IgD-negative memory B cell (primary cell): ENCODE measurements around the gene SARDH. TPM values are rescaled to one million over a fixed set of nuclear protein-coding genes. Genes with fewer than 3 reads are reported as not detected.

ENCODE experiments used
- H3K27ac Mint-ChIP-seq, 3 donors: one replicate each; pipeline ENCODE4 v1.8.0; 2020 to 2022; ENCODE audit warnings: mild to moderate bottlenecking in 3 of 3, mixed read lengths in 3 of 3, moderate library complexity in 1 of 3
- H3K27me3 Mint-ChIP-seq: one replicate; pipeline ENCODE4 v1.8.0; 2021; ENCODE audit warnings: mixed read lengths
- H3K36me3 Mint-ChIP-seq: one replicate; pipeline ENCODE4 v1.8.0; 2020; ENCODE audit warnings: mild to moderate bottlenecking, mixed read lengths
- H3K4me1 Mint-ChIP-seq, 3 donors: one replicate each; pipeline ENCODE4 v1.8.0; 2020 to 2022; ENCODE audit warnings: mixed read lengths in 3 of 3, mild to moderate bottlenecking in 1 of 3
- H3K4me3 Mint-ChIP-seq, 4 donors: one replicate each; pipeline ENCODE4 v1.8.0; 2020 to 2022; ENCODE audit warnings: mild to moderate bottlenecking in 4 of 4, mixed read lengths in 4 of 4, moderate library complexity in 3 of 4
- H3K9me3 Mint-ChIP-seq, 3 donors: one replicate each; pipeline ENCODE4 v1.8.0; 2020 to 2021; ENCODE audit warnings: mixed read lengths in 3 of 3, mild to moderate bottlenecking in 1 of 3
- polyA plus RNA-seq: library from polyadenylated mRNA; unstranded; fragments of 300-500 nt; fragmentation: Illumina TruSeq; gene quantifications from one replicate; pipeline ENCODE4 v1.2.3, GENCODE V29; 2021

Gene SARDH
- polyA plus RNA-seq = 0.30 TPM

GRCh38 chr9:133737774-133738639 is at the start of gene SARDH:
TSS of gene SARDH (minus strand) at chr9:133738352. CDS start at chr9:133734173, 4,179 bp downstream.
- H3K36me3 Mint-ChIP-seq = no peaks in the 10 kb centered on the region
- peak within 1 kb of the TSS in 1 of 3 donors; percentile 69 for H3K27ac Mint-ChIP-seq
- H3K9me3 Mint-ChIP-seq = no peaks in the 10 kb centered on the region
- H3K4me1 Mint-ChIP-seq = peaks cover 9 to 18% (median 11%) of the 10 kb centered on the region in 3 donors
- peak within 1 kb of the TSS in 3 of 4 donors; percentile 68 to 85 (median 71) for H3K4me3 Mint-ChIP-seq
- H3K27me3 Mint-ChIP-seq = peaks cover 3% of the 10 kb centered on the region

GRCh38 chr9:133787754-133788025 is 49.5 kb upstream of the SARDH start:
- H3K36me3 Mint-ChIP-seq = peaks cover 2% of the 10 kb centered on the region
- peak overlapping the region in 2 of 4 donors; percentile 85 to 87 for H3K4me3 Mint-ChIP-seq
- no peaks in the 10 kb centered on the region for H3K27me3 Mint-ChIP-seq
- peaks cover 33 to 57% (median 57%) of the 10 kb centered on the region in 3 donors for H3K4me1 Mint-ChIP-seq
- H3K9me3 Mint-ChIP-seq = no peaks in the 10 kb centered on the region
- H3K27ac Mint-ChIP-seq = peak overlapping the region; percentile 83 to 95 (median 83)

DNA sequence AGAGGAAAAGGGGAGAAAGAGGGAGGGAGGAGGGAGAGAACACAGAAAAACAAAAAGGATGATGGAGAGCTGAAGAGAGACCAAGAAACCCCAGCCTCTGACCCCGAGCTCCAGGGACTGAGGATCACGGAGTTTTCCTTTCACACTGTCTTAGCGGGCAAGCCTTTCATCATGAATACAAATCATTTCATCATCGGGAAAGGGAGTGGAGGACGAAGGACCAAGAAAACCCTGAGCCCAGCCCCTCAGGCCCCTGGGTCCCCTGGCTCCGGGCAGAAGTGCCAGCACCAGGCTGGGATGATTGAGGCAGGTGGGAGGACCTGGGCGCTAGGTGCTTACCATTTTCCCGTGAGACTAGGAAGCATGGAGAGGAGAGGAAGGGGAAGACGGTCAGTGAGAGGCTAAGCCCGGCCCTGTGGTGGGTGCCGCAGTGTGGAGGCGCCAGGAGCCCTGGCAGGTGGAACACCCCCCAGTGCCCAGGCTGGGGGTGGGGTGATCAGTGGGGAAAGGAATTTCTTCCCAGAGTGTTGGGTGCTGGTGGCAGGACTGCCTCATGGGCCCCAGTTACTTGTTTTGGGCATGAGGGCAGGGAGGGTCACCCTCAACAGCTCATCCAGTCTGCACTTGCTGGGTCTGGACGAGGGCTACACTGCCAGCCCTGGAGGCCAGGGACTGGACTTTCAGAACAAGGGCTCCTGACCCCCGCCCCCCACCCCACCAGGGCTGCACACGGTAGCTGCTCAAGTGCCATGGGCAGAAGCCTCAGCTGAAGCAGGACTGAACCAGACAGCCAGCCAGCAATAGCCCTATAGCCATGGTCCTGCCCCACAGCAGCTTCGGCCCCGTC is 49.0 kb upstream of the SARDH start:
- H3K27ac Mint-ChIP-seq = peak overlapping the region; percentile 83 to 98 (median 95)
- peak overlapping the region; percentile 48 to 94 (median 82) for H3K4me3 Mint-ChIP-seq
- H3K27me3 Mint-ChIP-seq = no peaks in the 10 kb centered on the region
- H3K4me1 Mint-ChIP-seq = peaks cover 39 to 60% (median 60%) of the 10 kb centered on the region in 3 donors
- H3K36me3 Mint-ChIP-seq = peaks cover 3% of the 10 kb centered on the region
- H3K9me3 Mint-ChIP-seq = no peaks in the 10 kb centered on the region

GRCh38 chr9:133786371-133786753 is 48.2 kb upstream of the SARDH start:
- no peaks in the 10 kb centered on the region for H3K27me3 Mint-ChIP-seq
- peak overlapping the region; percentile 48 to 94 (median 82) for H3K4me3 Mint-ChIP-seq
- H3K27ac Mint-ChIP-seq = peak overlapping the region; percentile 83 to 98 (median 95)
- peaks cover 5% of the 10 kb centered on the region for H3K36me3 Mint-ChIP-seq
- H3K4me1 Mint-ChIP-seq = peaks cover 42 to 60% (median 57%) of the 10 kb centered on the region in 3 donors
- no peaks in the 10 kb centered on the region for H3K9me3 Mint-ChIP-seq

- Mint-ChIP-seq H3K4me3 (peak overlapping the region; percentile 48 to 94 (median 82)), H3K27me3 (no peaks in the 10 kb centered on the region), H3K27ac (peak overlapping the region; percentile 83 to 98 (median 95)), H3K4me1 (peaks cover 42 to 60% (median 57%) of the 10 kb centered on the region in 3 donors), H3K36me3 (peaks cover 5% of the 10 kb centered on the region), H3K9me3 (no peaks in the 10 kb centered on the region)
Observed at GRCh38 chr9:133785753-133786370, 47.7 kb upstream of the SARDH start.

GRCh38 chr9:133784731-133785561 is 46.8 kb upstream of the SARDH start:
- Mint-ChIP-seq H3K9me3 (no peaks in the 10 kb centered on the region), H3K27ac (peak overlapping the region; percentile 36 to 98 (median 83)), H3K4me1 (peaks cover 39 to 58% (median 54%) of the 10 kb centered on the region in 3 donors), H3K36me3 (peaks cover 5% of the 10 kb centered on the region), H3K4me3 (peak overlapping the region in 3 of 4 donors; percentile 68 to 92 (median 69)), H3K27me3 (no peaks in the 10 kb centered on the region)

DNA sequence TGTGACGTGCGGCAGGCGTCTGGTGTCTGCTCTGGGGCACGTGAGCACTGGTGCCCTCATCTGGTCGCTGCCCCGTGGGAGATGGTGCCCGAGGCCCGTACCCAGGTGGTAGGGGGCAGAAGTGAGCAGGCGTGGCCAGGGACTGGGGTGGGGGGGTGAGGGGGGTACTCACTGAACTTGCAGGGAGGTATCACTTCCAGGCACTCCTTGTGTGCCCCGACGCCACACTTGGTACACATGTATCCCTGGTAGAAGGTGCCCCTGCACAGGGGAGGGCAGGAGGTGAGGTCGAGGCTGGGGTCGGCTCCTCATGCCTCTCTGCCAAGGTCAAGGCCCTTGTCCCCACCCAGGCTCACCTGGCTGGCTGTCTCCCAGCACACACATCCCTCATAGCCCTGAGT is 45.2 kb upstream of the SARDH start:
- H3K36me3 Mint-ChIP-seq = peaks cover 5% of the 10 kb centered on the region

GRCh38 chr9:133782157-133783130 is 44.3 kb upstream of the SARDH start:
- no peaks in the 10 kb centered on the region for H3K27me3 Mint-ChIP-seq
- peak overlapping the region; percentile 83 to 97 (median 89) for H3K27ac Mint-ChIP-seq
- H3K36me3 Mint-ChIP-seq = peaks cover 5% of the 10 kb centered on the region
- H3K4me1 Mint-ChIP-seq = peaks cover 32 to 46% (median 42%) of the 10 kb centered on the region in 3 donors
- H3K4me3 Mint-ChIP-seq = peak overlapping the region in 3 of 4 donors; percentile 70 to 84 (median 81)
- no peaks in the 10 kb centered on the region for H3K9me3 Mint-ChIP-seq

More for the DNA sequence above, 45.2 kb upstream of the SARDH start:
- Mint-ChIP-seq H3K27me3 (no peaks in the 10 kb centered on the region), H3K9me3 (no peaks in the 10 kb centered on the region), H3K27ac (peak overlapping the region in 2 of 3 donors; percentile 83 to 97), H3K4me3 (peak overlapping the region in 3 of 4 donors; percentile 52 to 81 (median 70)), H3K4me1 (peaks cover 32 to 49% (median 46%) of the 10 kb centered on the region in 3 donors)

GRCh38 chr9:133781828-133782135 is 43.6 kb upstream of the SARDH start:
- Mint-ChIP-seq H3K27me3 (no peaks in the 10 kb centered on the region), H3K27ac (peak overlapping the region in 2 of 3 donors; percentile 83 to 97), H3K4me1 (peaks cover 32 to 42% (median 39%) of the 10 kb centered on the region in 3 donors), H3K36me3 (peaks cover 5% of the 10 kb centered on the region), H3K4me3 (peak overlapping the region in 1 of 4 donors; percentile 84), H3K9me3 (no peaks in the 10 kb centered on the region)

GRCh38 chr9:133780962-133781827 is 43.0 kb upstream of the SARDH start:
- Mint-ChIP-seq H3K27ac (peak overlapping the region in 2 of 3 donors; percentile 80 to 83), H3K27me3 (no peaks in the 10 kb centered on the region), H3K4me1 (peaks cover 27 to 36% (median 33%) of the 10 kb centered on the region in 3 donors), H3K9me3 (no peaks in the 10 kb centered on the region), H3K4me3 (peak overlapping the region in 1 of 4 donors; percentile 82), H3K36me3 (peaks cover 4% of the 10 kb centered on the region)

DNA sequence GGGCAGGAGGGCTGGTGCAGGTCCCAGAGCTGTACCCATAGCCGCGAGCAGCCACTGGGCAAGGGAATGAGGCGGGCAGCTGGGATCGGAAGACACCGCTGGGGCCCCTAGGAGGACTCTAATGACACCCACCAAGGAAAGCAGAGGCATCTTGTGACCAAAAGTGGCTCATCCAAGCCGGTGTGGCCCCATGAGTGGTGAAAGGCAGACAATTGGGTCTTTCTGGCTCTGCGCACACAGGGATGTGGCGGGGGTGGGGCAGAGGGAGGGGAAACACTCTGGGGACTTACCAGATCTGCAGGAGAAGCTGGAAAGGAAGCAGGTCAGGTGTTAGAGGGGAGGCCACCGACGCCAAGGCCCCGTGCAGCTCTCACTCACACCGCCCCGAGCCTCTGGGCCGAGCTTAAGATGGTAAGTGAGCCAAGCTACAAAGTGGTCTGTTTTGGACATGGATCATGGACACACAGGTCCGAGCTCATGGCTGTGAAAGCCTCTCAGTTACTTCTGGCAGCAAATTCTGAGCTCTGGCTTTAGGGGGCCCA is 42.3 kb upstream of the SARDH start:
- H3K27me3 Mint-ChIP-seq = no peaks in the 10 kb centered on the region
- no peak overlapping the region for H3K4me3 Mint-ChIP-seq
- no peaks in the 10 kb centered on the region for H3K9me3 Mint-ChIP-seq
- H3K27ac Mint-ChIP-seq = peak overlapping the region in 2 of 3 donors; percentile 80 to 83
- peaks cover 24 to 29% (median 26%) of the 10 kb centered on the region in 3 donors for H3K4me1 Mint-ChIP-seq
- H3K36me3 Mint-ChIP-seq = peaks cover 3% of the 10 kb centered on the region
